KMS-11 (cell line): Measurements from ENCODE around the gene MEGF6.

Experiments used
- H2AFZ ChIP-seq: fragments of 200-600 bp; sonication (generic); 2 replicates; pipeline ENCODE4 v1.6.1; 2016; ENCODE audit warnings: antibody characterized with exemption, mixed run types, low read depth
- H3K27ac ChIP-seq: fragments of 200-600 bp; sonication (generic); 2 replicates; pipeline ENCODE4 v1.6.1; 2016; ENCODE audit warnings: mild to moderate bottlenecking, mixed run types
- H3K27me3 ChIP-seq: fragments of 200-600 bp; sonication (generic); 2 replicates; pipeline ENCODE4 v1.6.1; 2017; ENCODE audit warnings: mild to moderate bottlenecking, low read depth, mixed run types, moderate library complexity; ENCODE audit not compliant: insufficient read depth
- H3K36me3 ChIP-seq: fragments of 200-600 bp; sonication (generic); 2 replicates; pipeline ENCODE4 v1.6.1; 2017; ENCODE audit warnings: mild to moderate bottlenecking, mixed run types; ENCODE audit not compliant: insufficient read depth
- H3K4me1 ChIP-seq: fragments of 200-600 bp; sonication (generic); 2 replicates; pipeline ENCODE4 v1.6.1; 2016; ENCODE audit warnings: mild to moderate bottlenecking, low read depth, mixed run types; ENCODE audit not compliant: poor library complexity, severe bottlenecking
- H3K4me2 ChIP-seq: fragments of 200-600 bp; sonication (generic); 2 replicates; pipeline ENCODE4 v1.7.0; 2016; ENCODE audit warnings: mild to moderate bottlenecking, mixed run types
- H3K4me3 ChIP-seq: fragments of 200-600 bp; sonication (generic); IDR thresholded peaks from 2 replicates; pipeline ENCODE4 v1.6.1; 2017; ENCODE audit warnings: low read depth, low read length, mixed read lengths; ENCODE audit not compliant: insufficient read depth
- H3K79me2 ChIP-seq: fragments of 200-600 bp; sonication (generic); 2 replicates; pipeline ENCODE4 v1.6.1; 2016; ENCODE audit warnings: low read depth, mixed run types; ENCODE audit not compliant: insufficient read depth
- H3K9ac ChIP-seq: fragments of 200-600 bp; sonication (generic); 2 replicates; pipeline ENCODE4 v1.6.1; 2016; ENCODE audit warnings: mild to moderate bottlenecking, mixed run types
- H4K20me1 ChIP-seq: fragments of 200-600 bp; sonication (generic); 2 replicates; pipeline ENCODE4 v1.6.1; 2016; ENCODE audit warnings: mild to moderate bottlenecking, mixed run types; ENCODE audit not compliant: insufficient read depth
- CTCF ChIP-seq: fragments of 200-600 bp; sonication (generic); conservative IDR thresholded peaks from 2 replicates; pipeline ENCODE4 v1.6.1; 2017; ENCODE audit warnings: low read depth, mild to moderate bottlenecking, antibody characterized with exemption, low read length, moderate library complexity, mixed read lengths

MEGF6 gene

GRCh38 chr1:3633344-3634058 is 22.2 kb upstream of the MEGF6 start:
- Histone ChIP-seq H3K9ac (no peak overlapping the region), H3K4me3 (no peak overlapping the region), H3K27ac (no peak overlapping the region), H2AFZ (no peak overlapping the region), H3K4me1 (no peaks in the 10 kb centered on the region), H4K20me1 (no peaks in the 10 kb centered on the region), H3K79me2 (no peaks in the 10 kb centered on the region), H3K36me3 (no peaks in the 10 kb centered on the region), H3K4me2 (no peak overlapping the region), H3K27me3 (no peaks in the 10 kb centered on the region)
- TF ChIP-seq CTCF, result no peak

GRCh38 chr1:3632716-3633343 is 21.5 kb upstream of the MEGF6 start:
- no peak overlapping the region for H3K4me2 ChIP-seq
- H3K9ac ChIP-seq, result no peak overlapping the region
- no peaks in the 10 kb centered on the region for H3K27me3 ChIP-seq
- no peaks in the 10 kb centered on the region for H3K36me3 ChIP-seq
- no peak overlapping the region for H2AFZ ChIP-seq
- no peaks in the 10 kb centered on the region for H4K20me1 ChIP-seq
- no peak overlapping the region for H3K27ac ChIP-seq
- H3K4me1 ChIP-seq, result no peaks in the 10 kb centered on the region
- no peak overlapping the region for H3K4me3 ChIP-seq
- TF ChIP-seq CTCF, result no peak
- no peaks in the 10 kb centered on the region for H3K79me2 ChIP-seq

- Histone ChIP-seq H3K4me3 (no peak overlapping the region), H3K79me2 (no peaks in the 10 kb centered on the region), H3K9ac (no peak overlapping the region), H3K4me1 (no peaks in the 10 kb centered on the region), H2AFZ (no peak overlapping the region), H3K4me2 (no peak overlapping the region), H3K27ac (no peak overlapping the region), H4K20me1 (no peaks in the 10 kb centered on the region), H3K36me3 (no peaks in the 10 kb centered on the region), H3K27me3 (no peaks in the 10 kb centered on the region)
- TF ChIP-seq CTCF, result no peak
These were observed 21.0 kb upstream of the MEGF6 start for GRCh38 chr1:3632298-3632697.

GRCh38 chr1:3631320-3632260 is 20.3 kb upstream of the MEGF6 start:
- no peak overlapping the region for H3K4me3 ChIP-seq
- H2AFZ ChIP-seq, result no peak overlapping the region
- no peak for TF ChIP-seq CTCF
- H4K20me1 ChIP-seq, result no peaks in the 10 kb centered on the region
- H3K4me2 ChIP-seq, result no peak overlapping the region
- no peak overlapping the region for H3K27ac ChIP-seq
- H3K79me2 ChIP-seq, result no peaks in the 10 kb centered on the region
- no peak overlapping the region for H3K9ac ChIP-seq
- no peaks in the 10 kb centered on the region for H3K27me3 ChIP-seq
- H3K4me1 ChIP-seq, result no peaks in the 10 kb centered on the region
- no peaks in the 10 kb centered on the region for H3K36me3 ChIP-seq
